BJ (cell line): ENCODE results near the gene KAT6B. TPM values are rescaled to one million over a fixed set of nuclear protein-coding genes. Genes with fewer than 3 reads are reported as not detected.

Experiments
- CTCF ChIA-PET: fragments of 350-600 bp; formaldehyde crosslinking; extraction: SDS; loops from one replicate; lab custom pipeline; 2021; ENCODE audit warnings: antibody characterized with exemption, inconsistent platforms; lab: Yijun Ruan, JAX
- POLR2A ChIA-PET: fragments of 300-600 bp; sonication (Branson Sonifier 250); formaldehyde crosslinking; extraction: SDS; loops from one replicate; lab custom pipeline; 2021; ENCODE audit warnings: antibody characterized with exemption; lab: Charles Lee
- DNase-seq: peaks from one replicate; pipeline ENCODE4 v3.0.0-alpha.2; 2011; ENCODE audit warnings: low read depth
- H3K27me3 ChIP-seq: 2 replicates; pipeline ENCODE4 v1.6.0; 2011; ENCODE audit warnings: low read length; ENCODE audit not compliant: control insufficient read depth, insufficient read depth
- H3K36me3 ChIP-seq: 2 replicates; pipeline ENCODE4 v1.5.1; 2011; ENCODE audit warnings: low read length; ENCODE audit not compliant: control insufficient read depth, insufficient read depth
- H3K4me3 ChIP-seq: 2 replicates; pipeline ENCODE4 v1.5.1; 2011; ENCODE audit warnings: low read depth, mild to moderate bottlenecking, control low read depth, low read length
- polyA plus RNA-seq: library from polyadenylated mRNA; depleted of rRNA; stranded (reverse); fragments of >200 nt; gene quantifications from 2 replicates; pipeline ENCODE4 v1.2.3, GENCODE V29; 2011
- TF ChIP-seq, protein P1 (sequence below): IDR thresholded peaks from 2 replicates; pipeline ENCODE4 v1.5.1; 2011; ENCODE audit warnings: low read depth, mild to moderate bottlenecking, control low read depth, inconsistent platforms, low read length, moderate library complexity; ENCODE audit not compliant: insufficient read depth

Gene KAT6B
- polyA plus RNA-seq, 1 experiment, result 5.1 TPM

DNA sequence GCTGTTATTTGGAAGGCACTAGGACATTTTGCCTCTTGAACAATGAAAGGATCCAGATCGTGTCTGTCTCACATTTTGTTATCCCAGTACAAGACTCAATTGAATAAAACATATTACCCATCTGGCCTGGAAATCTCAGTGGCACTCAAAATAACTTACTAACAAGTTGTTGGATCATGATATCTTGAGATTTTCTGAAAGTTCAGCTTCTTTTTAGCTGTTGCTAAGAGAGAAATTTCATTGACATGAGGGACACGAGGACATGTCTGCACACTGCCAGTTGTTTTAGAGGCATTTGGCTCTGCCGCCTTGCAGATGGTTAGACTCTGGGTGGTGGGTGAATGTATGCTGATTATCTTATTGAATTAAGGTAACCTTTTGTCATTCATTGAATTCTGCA lies 41.0 kb downstream of the KAT6B start:
- H3K36me3 ChIP-seq, result peaks cover 2% of the 10 kb centered on the region; the same call in 1 of the 2 replicates
- ChIA-PET POLR2A (no interaction called here), CTCF (no interaction called here)
- DNase-seq, result no peak
- H3K4me3 ChIP-seq, result no peak overlapping the region
- TF ChIP-seq, protein P1, sequence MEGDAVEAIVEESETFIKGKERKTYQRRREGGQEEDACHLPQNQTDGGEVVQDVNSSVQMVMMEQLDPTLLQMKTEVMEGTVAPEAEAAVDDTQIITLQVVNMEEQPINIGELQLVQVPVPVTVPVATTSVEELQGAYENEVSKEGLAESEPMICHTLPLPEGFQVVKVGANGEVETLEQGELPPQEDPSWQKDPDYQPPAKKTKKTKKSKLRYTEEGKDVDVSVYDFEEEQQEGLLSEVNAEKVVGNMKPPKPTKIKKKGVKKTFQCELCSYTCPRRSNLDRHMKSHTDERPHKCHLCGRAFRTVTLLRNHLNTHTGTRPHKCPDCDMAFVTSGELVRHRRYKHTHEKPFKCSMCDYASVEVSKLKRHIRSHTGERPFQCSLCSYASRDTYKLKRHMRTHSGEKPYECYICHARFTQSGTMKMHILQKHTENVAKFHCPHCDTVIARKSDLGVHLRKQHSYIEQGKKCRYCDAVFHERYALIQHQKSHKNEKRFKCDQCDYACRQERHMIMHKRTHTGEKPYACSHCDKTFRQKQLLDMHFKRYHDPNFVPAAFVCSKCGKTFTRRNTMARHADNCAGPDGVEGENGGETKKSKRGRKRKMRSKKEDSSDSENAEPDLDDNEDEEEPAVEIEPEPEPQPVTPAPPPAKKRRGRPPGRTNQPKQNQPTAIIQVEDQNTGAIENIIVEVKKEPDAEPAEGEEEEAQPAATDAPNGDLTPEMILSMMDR, result no peak
- no peaks in the 10 kb centered on the region for H3K27me3 ChIP-seq

DNA sequence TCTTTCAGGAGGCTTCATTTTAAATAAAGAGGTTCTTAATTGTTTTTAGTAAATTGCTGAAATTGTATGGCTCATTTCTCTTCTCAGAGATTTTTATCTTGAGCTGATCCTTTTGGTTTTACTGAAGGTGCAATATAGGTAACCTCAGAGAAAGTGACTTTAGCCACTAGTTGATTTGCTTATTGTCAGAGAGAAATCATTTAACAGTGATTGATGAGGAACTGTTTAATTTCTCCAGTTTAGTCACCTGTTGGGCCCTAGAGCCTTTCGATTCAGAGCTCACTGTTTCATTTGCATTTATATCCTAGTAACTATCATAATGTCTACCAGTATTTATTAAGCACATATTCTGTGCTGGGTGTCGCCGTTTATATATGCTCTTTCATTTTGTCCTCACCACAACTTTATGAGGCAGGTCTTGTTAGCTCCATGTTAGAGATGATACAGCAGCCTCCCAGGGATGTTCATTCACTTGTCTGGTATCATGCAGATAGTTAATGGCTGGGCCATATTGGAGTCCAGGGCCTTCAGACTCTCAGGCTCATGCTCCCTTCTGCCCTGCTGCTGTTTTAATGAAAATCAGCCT lies 42.1 kb downstream of the KAT6B start:
- 0 out of 2 replicates have a peak, but pooled peaks cover 2% of the 10 kb centered on the region for H3K36me3 ChIP-seq
- POLR2A ChIA-PET, result interaction anchor here (0.5 kb wide), 1 partner anchor 12 kb away, joined by 7 read pairs; no protein-coding TSS in a partner anchor
- no peak overlapping the region for H3K4me3 ChIP-seq
- CTCF ChIA-PET, result interaction anchor here (1.0 kb wide), 1 partner anchor 9 kb away, joined by 6 read pairs; no protein-coding TSS in a partner anchor
- TF ChIP-seq, protein P1, result no peak
- H3K27me3 ChIP-seq, result no peaks in the 10 kb centered on the region
- no peak for DNase-seq

DNA sequence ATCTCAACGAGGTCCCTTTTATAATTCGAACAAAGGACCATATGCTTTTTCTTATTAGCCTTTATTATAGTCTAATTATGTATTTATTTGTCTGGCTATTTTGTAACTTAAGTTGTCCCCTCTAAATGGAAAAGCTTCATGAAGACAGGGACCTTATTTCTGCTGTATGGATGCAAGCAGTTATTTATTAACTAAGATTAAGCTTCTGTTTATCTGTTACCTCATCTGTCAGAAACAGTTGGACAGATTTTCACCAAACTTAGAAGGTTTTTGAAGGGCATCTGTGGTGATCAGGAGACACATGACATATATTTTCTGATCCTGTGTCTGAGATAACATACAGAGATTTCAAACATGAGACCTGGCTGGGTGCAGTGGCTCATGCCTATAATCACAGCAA lies 43.2 kb downstream of the KAT6B start:
- TF ChIP-seq, protein P1, result no peak
- DNase-seq, result no peak
- Histone ChIP-seq H3K4me3 (no peak overlapping the region), H3K36me3 (0 out of 2 replicates have a peak, but pooled peaks cover 2% of the 10 kb centered on the region), H3K27me3 (no peaks in the 10 kb centered on the region)
- CTCF ChIA-PET, result interaction anchor here (1.0 kb wide), 1 partner anchor 10 kb away, joined by 6 read pairs; no protein-coding TSS in a partner anchor
- POLR2A ChIA-PET, result no interaction called here

DNA sequence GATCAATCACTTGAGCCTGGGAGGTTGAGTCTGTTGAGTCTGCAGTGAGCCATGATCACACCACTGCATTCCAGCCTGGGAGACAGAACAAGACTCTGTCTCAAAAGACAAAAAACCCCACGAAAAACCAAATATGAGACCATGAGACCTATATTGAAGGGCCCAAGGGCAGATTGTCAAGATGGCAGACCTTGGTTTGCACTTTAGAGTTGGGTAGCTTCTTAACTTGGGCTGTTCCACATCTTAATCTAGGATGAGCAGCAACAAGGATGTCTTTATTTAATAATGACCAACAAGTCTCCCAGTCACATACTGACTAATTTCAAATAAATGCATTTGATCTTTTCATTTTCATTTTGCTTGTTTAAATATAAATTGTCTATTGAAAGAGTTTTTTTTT lies 43.8 kb downstream of the KAT6B start:
- TF ChIP-seq, protein P1, result no peak
- CTCF ChIA-PET, result no interaction called here

DNA sequence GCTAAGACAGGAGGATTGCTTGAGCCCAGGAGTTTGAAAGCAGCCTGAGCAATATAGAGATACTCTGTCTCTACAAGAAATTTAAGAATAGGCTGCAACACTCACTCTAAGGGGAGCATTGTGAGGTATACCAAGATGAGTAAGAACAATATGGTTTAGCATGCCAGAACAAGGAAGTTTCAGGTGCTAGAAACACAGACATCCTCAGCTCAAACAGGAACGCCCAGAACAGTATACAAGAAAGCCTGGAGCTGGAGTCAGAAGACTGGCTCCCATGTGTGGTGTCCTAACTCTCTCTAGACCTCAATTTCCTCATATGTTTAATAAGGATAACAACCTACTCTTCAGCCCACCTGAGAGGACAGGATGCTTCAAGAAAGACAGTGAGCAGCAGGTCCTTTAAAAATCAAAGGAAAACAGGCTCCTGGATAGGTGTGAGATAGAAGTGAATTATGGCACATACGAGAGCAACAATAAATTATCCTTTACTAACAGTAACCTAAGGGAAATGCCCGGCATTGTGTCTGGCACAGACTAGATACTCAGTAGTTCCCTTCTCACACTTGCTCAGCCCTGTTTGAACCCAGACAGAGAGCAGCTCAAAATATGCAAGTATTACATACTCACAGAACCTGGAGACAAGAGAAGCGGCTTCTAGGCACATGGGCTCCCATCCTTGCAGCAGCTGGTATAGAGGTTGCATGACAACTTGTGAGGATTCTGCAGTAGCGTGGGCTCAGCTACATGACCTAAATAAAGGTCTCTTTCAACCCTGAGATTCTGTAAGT lies 45.4 kb downstream of the KAT6B start:
- TF ChIP-seq, protein P1, result no peak
- no peak for DNase-seq
- H3K27me3 ChIP-seq, result no peaks in the 10 kb centered on the region
- POLR2A ChIA-PET, result no interaction called here
- CTCF ChIA-PET, result no interaction called here
- 0 out of 2 replicates have a peak, but pooled peaks cover 2% of the 10 kb centered on the region for H3K36me3 ChIP-seq
- H3K4me3 ChIP-seq, result no peak overlapping the region

More for the DNA sequence above, 43.8 kb downstream of the KAT6B start:
- Histone ChIP-seq H3K36me3 (0 out of 2 replicates have a peak, but pooled peaks cover 2% of the 10 kb centered on the region), H3K27me3 (no peaks in the 10 kb centered on the region), H3K4me3 (no peak overlapping the region)
- POLR2A ChIA-PET, result no interaction called here
- DNase-seq, result no peak
